Activated gamma-delta T cell treated with anti-CD3 and anti-CD28 coated beads, Interleukin-2, amount 50 U/mL, for 16 hours (primary cell): Measurements from ENCODE around the gene VAV1.
"Not testable (repeated sequence)": the region's sequence is repeated elsewhere in the genome, so short reads cannot be mapped to it uniquely, and the experiment has no call there.

ENCODE experiments used
- DNase-seq: peaks from one replicate; pipeline ENCODE4 v3.0.0-alpha.2; 2020; ENCODE audit warnings: low read depth

Gene VAV1

GRCh38 chr19:6852001-6852400, 79.5 kb downstream of the VAV1 start:
- DNase-seq, result no peak

GRCh38 chr19:6853868-6854267, 81.4 kb downstream of the VAV1 start:
- no peak for DNase-seq

GRCh38 chr19:6854758-6855157, 82.2 kb downstream of the VAV1 start:
- DNase-seq, result no peak

GRCh38 chr19:6856749-6857372, 84.4 kb downstream of the VAV1 start:
- no peak for DNase-seq

GRCh38 chr19:6861683-6862286, 89.3 kb downstream of the VAV1 start:
- no peak for DNase-seq

GRCh38 chr19:6862673-6863078, 90.2 kb downstream of the VAV1 start:
- DNase-seq, result peak; percentile 85

- no peak for DNase-seq
Observed at GRCh38 chr19:6864325-6864940, 91.9 kb downstream of the VAV1 start.

- no peak for DNase-seq
Observed at GRCh38 chr19:6865849-6866248, 93.3 kb downstream of the VAV1 start.

- no peak for DNase-seq
Observed at GRCh38 chr19:6866741-6867151, 94.2 kb downstream of the VAV1 start.

GRCh38 chr19:6868351-6868750, 95.8 kb downstream of the VAV1 start:
- no peak for DNase-seq

- not testable (repeated sequence) for DNase-seq
Observed at GRCh38 chr19:6869151-6869882, 96.8 kb downstream of the VAV1 start.

GRCh38 chr19:6873708-6874431, 101.4 kb downstream of the VAV1 start:
- DNase-seq, result no peak

- DNase-seq, result no peak
Observed at GRCh38 chr19:6875218-6875617, 102.7 kb downstream of the VAV1 start.

GRCh38 chr19:6876748-6877147, 104.2 kb downstream of the VAV1 start:
- DNase-seq, result no peak

- DNase-seq, result no peak
Observed at GRCh38 chr19:6877766-6878165, 105.3 kb downstream of the VAV1 start.

- no peak for DNase-seq
Observed at GRCh38 chr19:6886277-6886897, 113.9 kb downstream of the VAV1 start.

- DNase-seq, result no peak
Observed at GRCh38 chr19:6887316-6887715, 114.8 kb downstream of the VAV1 start, which contains the start of gene ADGRE1. ADGRE1 (plus strand) TSS chr19:6887579; CDS start chr19:6887609, 30 bp downstream.

- no peak for DNase-seq
Observed at GRCh38 chr19:6888967-6889366, 116.5 kb downstream of the VAV1 start.

GRCh38 chr19:6890401-6890913, 117.9 kb downstream of the VAV1 start:
- DNase-seq, result no peak

- DNase-seq, result no peak
Observed at GRCh38 chr19:6890938-6891337, 118.4 kb downstream of the VAV1 start.

- no peak for DNase-seq
Observed at GRCh38 chr19:6891761-6892385, 119.4 kb downstream of the VAV1 start.
